Stimulated activated CD8-positive, alpha-beta memory T cell treated with anti-CD3 and anti-CD28 coated beads, Interleukin-7, amount 100 ng/mL, for 48 hours (primary cell): ENCODE data around the gene CDC14A.

Source experiments
- DNase-seq, 2 donors: peaks; one replicate each; pipeline ENCODE4 v3.0.0-alpha.2; 2020; ENCODE audit warnings: low read depth in 1 of 2; ENCODE audit errors: extremely low read depth in 1 of 2

Gene CDC14A

DNA sequence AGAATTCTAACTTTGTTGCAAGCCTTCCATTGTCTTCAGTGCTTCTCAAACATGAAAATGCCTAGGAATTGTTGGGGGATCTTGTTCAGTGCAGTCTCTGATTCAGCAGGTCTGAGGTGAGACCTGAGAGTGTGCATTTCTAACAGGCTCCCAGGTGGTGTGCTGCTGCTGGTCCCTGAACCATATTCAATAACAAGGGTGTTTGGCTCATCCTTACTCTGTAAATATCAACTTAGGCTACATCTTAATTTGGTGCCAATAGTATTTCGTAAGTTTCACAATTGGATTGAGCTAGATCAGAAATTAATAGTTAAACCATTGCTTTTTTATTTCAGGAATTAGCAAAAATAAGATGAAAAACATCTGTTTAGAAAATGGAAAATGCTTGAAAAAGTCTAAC lies 126.5 kb downstream of the CDC14A start:
- DNase-seq, result no peak

DNA sequence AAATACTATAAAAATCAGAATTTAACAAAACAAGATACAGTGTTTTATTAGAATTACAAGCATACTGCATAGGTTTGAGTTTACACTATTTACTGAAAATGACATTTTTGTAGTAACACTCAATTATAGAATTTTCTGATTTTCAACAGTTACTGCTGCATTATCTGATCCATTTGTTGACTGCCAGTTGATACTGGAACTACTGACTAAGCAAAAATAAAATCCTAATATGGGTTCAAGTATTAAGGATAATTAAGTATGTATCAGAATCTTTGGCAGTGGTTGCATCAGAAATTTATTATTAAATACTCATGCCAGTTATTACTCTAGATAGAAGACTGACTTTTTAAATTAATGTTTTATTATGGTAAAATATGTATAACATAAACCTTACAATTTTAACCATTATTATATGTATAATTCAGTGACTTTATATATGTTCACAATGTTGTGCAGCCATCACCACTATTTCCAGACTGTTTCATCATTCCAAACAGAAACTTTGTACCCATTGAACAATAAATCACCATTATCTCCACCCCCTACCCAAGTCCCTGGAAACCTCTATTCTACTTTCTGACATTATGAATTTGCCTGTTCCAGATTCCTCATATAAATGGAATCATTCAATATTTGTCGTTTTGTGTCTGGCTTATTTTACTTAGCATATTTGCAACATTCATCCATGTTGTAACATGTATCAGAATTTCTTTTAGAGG lies 127.5 kb downstream of the CDC14A start:
- DNase-seq, result no peak

DNA sequence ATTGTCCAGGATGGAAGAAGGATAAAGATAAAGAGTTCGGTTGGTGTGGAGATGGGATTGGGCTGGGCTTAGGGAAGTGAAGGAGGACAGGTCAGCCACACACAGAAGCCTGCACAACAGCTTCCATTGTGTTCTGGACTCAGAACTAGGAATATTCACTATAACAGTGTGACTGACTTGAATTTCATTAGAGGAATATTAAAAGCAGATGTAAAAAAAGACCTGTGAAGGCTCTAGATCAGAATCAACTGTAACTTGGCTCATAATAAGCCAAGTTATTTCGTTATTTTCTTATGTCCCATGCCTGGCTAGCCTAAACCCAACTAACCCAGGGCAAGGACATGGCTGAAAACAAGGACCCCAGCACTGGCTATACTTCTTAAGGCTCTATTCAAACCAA lies 129.0 kb downstream of the CDC14A start:
- DNase-seq, result no peak

GRCh38 chr1:100482167-100482566 lies 129.9 kb downstream of the CDC14A start:
- DNase-seq, result no peak

- no peak for DNase-seq
These were observed 130.4 kb downstream of the CDC14A start for GRCh38 chr1:100482748-100483147.

DNA sequence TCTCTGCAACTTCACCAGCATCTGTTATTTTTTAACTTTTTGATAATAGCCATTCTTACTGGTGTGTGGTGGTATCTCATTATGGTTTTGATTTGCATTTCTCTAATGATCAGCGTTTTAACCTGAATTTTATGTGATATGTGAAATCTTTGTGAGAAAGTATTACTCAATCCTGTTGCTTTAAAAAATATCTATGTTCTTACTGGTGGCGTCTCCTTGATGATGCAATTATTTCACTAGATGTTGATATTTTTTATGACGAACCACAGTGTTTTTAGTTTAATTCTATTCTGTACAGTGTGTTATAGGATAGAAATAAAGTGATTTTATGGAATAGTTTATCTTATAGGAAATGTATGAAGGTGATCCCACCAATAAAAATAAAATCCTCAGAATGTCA lies 130.9 kb downstream of the CDC14A start:
- no peak for DNase-seq

GRCh38 chr1:100485855-100486258 lies 133.6 kb downstream of the CDC14A start:
- no peak for DNase-seq

GRCh38 chr1:100494393-100495084 lies 142.2 kb downstream of the CDC14A start:
- DNase-seq, result no peak

DNA sequence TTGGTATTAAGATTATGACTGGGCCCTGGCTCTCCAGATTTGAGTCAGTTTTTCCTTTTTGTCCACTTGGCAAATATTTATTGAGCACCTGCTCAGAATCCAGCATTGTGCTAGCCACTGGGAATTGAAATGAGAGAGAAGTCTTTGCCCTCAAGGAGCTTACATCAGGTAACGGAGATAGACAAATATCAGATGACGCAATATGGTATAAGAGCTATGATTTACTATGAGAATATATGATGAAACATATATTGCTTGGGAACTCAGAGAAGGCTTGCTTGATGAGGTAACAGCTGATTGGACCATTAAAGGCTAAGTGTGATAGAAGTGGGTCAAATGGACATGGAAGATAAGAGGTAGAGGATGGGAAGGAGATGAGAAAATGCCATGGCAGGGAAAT lies 144.6 kb downstream of the CDC14A start:
- no peak for DNase-seq

DNA sequence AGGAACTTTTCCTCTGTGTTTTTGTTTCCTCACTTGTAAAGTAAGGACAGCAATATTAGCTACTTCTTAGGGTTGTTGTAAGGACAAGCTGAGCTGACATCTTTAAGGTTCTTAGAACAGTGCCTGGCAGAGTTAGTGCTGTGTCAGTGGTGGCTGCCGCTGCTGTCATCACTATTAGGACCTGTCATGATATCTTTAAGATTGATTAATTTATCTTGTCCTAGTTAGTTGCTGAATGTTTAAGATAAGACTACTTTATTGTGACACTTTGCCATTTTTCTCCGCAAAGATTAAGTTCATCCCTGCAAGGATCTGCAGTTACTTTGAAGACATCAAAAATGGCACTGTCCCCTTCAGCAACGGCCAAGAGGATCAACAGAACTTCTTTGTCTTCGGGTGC lies 145.5 kb downstream of the CDC14A start:
- no peak for DNase-seq

DNA sequence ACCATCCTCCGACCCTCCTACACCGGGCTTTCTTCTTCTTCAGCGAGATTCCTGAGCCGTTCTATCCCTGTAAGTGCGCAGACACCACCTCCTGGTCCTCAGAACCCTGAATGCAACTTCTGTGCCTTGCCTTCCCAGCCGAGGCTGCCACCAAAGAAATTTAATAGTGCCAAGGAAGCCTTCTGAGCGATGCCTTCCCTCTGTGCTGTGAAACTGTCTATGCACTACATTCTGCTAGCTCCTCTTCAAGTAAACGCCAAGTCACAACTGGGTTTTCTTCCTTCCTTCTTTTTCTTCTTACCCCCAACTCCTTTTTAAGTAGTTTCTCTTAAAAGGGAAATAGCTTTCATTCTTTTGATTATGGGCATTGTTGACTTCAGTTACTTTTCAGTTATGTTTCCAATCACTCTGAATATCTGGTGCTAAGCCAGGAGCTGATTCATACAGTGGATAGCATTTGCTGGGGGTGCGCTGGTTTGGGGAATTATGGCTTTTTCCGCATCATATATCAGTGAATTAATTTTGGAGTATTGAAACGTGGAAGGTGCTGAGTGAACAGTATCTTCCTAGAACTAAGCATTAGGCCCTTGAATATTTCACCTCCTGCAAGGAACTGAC lies 147.0 kb downstream of the CDC14A start:
- no peak for DNase-seq

DNA sequence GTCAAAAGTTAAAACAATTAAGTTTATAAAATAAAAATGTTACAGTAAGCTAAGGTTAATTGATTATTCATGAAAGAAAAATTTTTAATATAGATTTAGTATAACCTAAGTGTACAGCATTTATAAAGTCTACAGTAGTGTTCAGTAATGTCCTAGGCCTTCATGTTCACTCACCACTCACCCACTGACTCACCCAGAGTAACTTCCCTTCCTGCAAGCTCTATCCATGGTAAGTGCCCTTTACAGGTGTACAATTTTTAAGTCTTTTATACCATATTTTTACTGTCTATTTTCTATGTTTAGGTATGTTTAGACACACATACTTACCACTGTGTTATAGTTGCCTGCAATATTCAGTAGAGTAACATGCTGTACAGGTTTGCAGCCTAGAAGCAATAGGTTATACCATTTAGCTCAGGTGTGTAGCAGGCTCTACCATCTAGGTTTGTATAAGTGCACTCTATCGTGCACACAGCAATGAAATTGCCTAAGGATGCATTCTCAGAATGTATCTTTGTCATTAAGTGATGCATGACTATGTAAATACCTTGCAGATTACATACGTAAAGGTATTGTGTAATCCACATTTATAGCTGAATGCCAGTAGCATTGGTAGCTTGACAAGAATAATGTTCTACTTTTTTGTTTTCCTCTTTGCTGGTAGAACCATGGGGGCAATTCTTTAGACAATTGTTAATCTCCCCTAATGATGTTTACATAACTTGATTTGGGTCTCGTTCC lies 149.9 kb downstream of the CDC14A start:
- DNase-seq, result no peak

DNA sequence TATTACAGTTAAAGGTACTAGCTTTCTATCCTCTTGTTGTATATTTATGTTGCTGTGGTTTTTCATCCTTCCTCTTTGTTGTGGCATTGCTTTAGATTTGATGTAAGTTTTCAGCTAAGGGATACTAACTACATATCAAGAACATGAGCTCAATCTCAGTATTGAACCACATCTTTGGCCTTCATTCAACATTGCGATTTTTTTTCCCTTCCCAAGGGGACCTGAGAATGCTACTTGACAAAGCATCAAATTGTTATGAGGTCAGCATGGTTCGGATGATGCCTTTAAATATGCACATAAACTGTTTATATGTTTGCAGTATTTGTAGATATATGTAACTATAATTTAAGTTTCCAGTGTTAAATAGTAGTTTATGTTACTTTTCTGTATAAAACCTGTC lies 153.9 kb downstream of the CDC14A start:
- DNase-seq, result no peak

DNA sequence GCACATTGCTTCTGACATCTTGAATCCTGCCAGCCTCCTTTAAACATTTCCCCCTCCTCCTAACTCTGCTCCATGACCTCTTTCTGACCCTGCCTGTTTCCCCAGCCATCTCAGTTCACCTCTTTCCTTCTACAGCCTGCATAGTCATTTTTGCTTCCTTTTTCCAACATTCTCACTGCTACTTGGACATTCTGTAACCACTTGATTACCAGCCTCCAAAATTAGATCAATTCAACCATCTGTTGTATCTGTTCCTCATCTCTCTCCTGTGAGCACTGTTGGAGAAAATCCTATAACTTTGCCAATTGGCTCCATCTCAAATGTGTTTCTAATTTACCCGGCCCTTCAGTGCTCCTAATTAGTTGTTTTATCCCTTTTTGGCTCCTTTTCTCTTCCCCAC lies 158.1 kb downstream of the CDC14A start:
- DNase-seq, result no peak

DNA sequence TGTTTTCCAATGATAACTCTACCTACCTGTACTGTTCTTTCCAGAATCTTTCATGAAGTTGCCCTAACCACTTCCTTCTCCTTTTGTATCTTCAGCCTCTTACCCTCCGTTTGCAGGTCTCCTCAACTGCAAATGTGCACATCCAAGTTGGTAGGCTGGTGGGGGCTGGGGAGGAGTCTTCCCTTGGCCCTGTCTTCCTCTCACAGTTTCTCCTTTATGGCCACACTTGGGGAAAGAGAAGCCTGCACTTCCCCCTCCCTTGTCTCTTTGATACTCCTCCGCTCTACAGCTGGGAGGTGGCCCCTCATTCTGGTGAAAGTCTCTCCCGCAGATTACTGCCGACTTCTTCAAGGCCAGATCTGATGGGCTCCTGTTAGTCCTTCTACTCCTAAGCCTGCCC lies 158.8 kb downstream of the CDC14A start:
- no peak for DNase-seq

DNA sequence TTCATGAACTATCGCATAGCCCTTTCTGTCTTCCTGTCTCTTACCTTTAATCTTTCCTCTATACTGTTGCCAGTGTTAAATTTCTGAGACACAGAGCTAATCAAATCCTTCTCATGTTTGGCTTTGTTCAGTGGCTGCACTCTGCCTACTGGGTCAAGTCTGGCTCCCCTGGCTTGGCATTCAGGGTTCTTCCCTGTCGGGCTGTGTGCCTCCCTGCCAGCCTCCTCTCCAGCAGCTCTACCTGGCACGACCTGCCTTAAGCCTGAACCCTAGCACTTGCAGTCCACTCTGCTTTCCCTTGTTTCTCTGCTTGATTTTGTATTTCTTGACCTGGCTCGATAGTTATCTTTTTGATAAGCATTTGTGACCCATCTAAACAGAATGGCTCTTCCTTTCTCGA lies 159.5 kb downstream of the CDC14A start:
- no peak for DNase-seq

DNA sequence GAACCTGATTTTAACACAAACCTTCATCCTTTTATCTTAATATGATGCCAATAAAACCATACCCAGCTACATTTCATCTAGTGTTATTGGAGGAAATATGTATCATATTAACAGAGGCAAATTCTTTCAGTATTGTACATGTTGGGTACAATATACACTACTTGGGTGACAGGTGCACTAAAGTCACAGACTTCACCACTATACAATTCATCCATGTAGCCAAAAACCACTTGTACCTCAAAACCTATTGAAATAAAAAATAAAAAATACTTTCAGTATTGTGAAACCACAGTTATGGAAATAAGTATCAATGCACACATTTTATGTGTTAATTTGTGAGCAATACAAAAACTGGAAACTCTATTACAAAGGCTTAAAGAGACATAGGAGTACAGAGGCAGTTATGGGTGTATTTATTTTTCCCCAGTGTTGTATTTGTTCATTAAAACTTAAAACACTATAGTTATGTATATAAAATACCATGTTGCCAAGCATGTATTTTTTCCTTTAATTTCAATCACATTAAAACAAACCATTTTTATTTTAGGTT lies 160.6 kb downstream of the CDC14A start:
- no peak for DNase-seq

GRCh38 chr1:100516857-100517256 lies 164.6 kb downstream of the CDC14A start:
- DNase-seq, result no peak

GRCh38 chr1:100517515-100517914 lies 165.2 kb downstream of the CDC14A start:
- no peak for DNase-seq

DNA sequence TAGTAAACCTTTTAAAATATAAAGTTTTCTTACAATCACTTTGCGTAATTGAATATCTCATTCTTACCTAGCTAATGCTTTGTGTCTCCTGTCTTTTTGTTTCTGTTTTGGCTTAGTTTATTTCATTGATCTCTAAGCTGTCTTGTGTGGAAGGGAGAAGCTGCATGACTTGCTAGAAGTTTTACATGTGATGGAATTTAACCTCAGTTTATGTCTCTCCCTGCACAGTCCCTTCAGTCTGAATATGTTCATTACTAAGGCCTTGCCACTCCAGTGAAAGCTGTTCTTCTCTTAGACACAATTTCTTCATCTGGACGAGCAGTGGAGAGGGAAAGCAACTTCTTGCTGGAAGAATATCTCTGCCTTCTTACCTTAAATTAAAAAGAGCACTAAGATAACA lies 165.7 kb downstream of the CDC14A start:
- no peak for DNase-seq

- DNase-seq, result no peak
These were observed 170.8 kb downstream of the CDC14A start for GRCh38 chr1:100523038-100523652.
